GM21367 (cell line): ENCODE data around the gene ANKRD60.

Experiments
- ATAC-seq: cut with Tn5 transposase; IDR thresholded peaks from one replicate; pipeline ENCODE4 v1.9.1; 2021; ENCODE audit not compliant: unreplicated experiment

ANKRD60 gene

GRCh38 chr20:58194175-58194791 lies 34.2 kb downstream of the ANKRD60 start:
- ATAC-seq, result no peak

GRCh38 chr20:58192567-58192966 lies 35.9 kb downstream of the ANKRD60 start:
- ATAC-seq, result no peak

DNA sequence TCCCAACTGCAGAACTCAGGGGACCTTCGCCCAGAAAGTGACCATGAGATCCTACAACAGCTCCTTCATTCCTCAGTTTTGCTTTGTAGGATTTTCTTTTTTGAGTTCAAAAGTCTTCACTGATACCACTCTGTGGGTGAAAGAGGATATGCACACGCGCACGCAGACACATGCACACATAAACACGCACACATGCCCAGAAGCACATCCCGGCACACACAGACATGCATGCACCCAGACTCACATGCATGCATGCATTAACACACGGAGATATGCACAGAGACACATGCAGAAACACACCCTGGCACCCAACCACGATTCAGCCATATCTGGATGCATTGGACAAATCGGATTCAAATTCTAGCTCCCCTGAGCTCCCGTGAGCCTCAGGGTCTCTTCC lies 36.4 kb downstream of the ANKRD60 start:
- no peak for ATAC-seq

DNA sequence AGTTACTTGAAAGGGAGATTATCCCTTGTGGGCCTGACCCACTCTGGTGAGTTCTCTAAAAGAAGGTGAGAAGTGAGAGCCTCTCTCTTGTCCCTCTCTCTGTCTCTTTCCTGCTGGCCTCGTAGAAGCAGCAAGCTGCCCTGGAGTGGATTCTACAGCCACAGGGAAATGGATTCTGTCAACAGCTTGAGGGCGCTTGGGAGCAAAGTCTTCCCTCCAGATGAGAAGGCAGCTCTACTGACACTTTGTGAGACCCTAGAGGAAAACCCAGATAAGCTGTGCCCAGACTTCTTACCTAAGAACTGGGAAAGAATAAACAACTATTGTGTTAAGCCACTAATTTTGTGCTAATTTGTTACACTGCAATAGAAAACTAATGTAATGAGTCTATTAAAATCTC lies 39.9 kb downstream of the ANKRD60 start:
- no peak for ATAC-seq

DNA sequence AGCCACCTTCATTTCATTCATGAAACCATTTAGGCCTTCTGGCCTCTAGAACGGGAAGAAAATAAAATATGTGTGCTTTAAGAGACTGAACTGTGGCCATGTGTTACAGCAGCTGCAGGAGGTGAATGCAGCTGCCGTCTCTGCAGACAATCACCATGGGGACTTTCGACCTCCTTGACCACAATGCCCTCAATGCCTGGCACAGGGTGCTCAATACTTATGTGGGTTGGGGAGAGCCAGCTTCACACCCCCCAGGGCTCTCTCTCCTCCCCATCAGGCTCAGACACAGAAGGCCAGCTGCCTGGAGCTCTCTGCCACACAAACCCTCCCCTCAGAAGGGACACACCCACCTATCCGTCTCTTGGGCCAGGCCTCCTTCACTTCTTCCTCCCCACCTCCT lies 43.5 kb downstream of the ANKRD60 start:
- ATAC-seq, result no peak

- no peak for ATAC-seq
These were observed 44.4 kb downstream of the ANKRD60 start for GRCh38 chr20:58184063-58184462.

DNA sequence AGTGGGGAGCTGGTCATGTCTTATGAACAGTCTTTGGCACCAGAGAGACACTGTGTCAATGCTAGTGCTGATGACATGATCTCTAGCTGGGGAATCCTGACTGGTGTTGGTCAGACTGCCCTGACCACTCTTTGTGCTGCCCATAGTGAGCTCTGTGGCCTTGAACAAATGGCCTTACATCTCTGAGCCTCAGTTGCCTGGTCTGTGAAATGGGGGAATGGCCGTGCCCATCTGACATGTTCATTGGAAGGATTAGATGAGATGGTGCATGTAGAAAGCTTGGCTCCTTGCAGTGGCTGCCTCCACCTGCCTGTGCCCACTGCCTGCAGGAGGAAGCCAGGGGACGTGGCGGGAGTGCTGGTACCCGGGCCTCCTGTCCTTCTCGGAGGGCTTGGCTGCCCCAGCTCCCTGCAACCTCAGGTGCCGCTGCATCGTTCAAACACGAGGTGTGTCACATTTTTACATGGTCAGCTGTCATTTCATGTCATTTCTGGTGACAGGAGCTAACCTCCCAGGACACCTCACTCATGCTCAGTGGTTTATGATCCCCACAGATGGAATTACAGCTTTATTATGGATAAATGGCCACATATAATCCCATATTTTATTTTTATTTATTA lies 45.8 kb downstream of the ANKRD60 start:
- ATAC-seq, result no peak

DNA sequence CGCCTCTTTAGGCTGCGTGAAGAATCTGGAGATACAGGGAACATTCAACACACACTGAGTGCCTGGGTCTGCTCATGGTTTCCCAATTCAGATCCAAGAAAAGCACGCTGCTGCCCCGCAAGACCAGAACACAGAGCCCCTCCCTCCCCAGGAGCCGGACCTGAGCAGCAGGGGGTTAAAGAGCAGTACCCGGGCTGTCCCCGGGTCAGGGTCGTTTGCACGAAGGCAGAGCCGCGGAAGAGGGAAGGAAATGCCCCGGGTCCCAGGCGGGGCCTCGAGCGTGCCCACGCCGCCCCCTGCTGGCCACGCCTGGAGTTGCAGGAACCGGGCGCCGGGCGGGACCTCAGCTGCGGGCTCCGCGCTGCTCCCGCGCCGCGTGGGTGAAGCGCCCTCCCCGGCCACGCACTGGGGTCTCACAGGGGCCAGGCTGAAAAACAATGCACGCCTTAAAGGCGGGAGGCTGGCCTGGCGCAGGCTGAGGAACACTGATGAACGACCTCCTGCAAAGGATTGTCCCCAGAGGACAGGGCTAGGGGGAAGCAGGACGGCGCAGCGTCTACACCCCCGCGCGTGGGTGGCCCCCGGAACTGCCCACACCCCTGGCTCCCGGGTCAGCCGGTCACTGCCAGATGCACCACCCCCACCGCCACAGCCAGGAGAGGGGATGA lies 48.9 kb downstream of the ANKRD60 start:
- no peak for ATAC-seq

DNA sequence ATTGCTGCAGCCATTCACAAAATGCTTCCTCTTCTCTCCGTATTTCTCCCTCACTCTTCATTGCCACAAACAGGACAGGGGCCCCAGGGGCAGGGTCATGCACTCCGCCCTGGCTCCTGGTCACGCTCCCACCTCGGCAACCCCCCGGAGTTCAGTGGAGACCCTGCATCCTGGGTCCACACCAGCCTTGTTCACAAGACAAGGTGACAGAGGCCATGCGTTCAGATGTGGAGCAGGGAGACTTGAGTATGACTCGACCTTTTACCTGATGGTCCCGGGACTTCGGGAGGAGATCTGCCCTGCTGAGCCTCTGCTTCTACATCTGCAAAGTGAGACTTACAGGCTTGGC lies 49.4 kb downstream of the ANKRD60 start:
- ATAC-seq, result no peak

DNA sequence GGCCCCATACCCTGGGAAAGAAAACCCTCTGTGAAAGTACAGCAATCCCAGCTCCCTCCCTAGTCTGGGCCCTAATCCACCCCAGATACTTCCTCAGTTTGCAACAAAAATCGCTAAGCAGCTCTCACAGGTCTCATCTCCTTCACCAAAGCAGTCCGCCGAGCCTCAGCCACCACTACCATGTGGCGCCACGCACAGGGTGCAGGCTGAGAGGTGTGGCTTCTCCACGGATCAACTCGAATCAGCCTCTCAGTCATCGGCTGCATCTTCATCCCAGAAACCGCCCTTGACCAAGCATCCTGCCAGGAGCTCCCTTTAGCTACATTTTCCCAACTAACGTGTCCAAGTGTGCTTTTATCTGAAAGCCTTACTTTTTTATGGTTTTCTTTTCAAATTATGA lies 50.7 kb downstream of the ANKRD60 start:
- ATAC-seq, result no peak

- no peak for ATAC-seq
These were observed 52.6 kb downstream of the ANKRD60 start for GRCh38 chr20:58175836-58176235.

GRCh38 chr20:58175425-58175824 lies 53.0 kb downstream of the ANKRD60 start:
- ATAC-seq, result no peak

DNA sequence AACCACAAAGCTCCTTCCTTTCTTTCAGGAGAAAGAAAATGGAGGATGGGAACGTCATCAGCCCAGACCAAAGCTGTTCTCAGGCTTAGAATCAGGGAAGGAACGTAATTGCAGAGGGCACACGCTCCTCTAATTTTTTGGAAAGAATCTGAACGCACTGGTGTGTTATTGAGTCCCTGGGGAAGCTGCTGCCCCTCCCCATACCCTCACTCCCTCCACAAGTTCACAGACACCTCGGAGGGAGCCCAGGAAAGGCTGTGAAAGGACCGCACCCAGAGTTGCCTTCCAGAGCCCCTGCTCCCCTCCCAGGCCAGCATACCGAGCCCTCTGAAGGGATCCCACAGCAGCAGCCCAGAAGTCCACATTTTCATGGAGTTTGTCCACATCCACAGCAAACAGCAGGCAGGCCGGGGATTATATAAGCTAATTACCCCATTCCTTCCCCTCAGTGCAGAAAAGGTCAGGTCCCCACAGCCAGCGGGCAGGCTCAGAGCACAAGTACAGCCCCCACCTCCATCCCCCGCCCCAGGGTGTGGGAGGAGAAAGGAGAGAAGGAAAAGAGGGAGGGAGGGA lies 53.7 kb downstream of the ANKRD60 start:
- ATAC-seq, result no peak

GRCh38 chr20:58173930-58174707 lies 54.3 kb downstream of the ANKRD60 start:
- ATAC-seq, result no peak

- no peak for ATAC-seq
These were observed 55.4 kb downstream of the ANKRD60 start for GRCh38 chr20:58173091-58173490.

GRCh38 chr20:58171796-58172425 lies 56.5 kb downstream of the ANKRD60 start:
- no peak for ATAC-seq

DNA sequence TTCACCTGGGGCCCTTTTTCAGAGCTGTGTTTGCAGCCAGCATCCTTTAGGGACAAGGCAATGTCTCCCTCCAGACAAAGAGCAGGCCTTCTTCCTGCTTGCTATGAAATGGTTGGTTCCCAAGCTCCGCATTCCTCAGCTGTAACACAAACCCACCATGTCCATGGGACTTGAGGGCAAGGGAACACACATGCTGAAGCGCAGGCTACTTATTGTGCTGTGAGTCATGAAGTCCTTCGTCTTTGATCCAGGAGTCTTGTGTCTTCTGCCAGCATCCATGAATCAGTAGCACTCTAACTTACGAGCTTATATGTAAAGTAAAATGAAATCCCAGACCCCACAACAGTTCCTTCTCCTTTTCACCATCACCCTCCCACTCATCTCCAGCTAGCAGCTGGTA lies 59.0 kb downstream of the ANKRD60 start:
- no peak for ATAC-seq

DNA sequence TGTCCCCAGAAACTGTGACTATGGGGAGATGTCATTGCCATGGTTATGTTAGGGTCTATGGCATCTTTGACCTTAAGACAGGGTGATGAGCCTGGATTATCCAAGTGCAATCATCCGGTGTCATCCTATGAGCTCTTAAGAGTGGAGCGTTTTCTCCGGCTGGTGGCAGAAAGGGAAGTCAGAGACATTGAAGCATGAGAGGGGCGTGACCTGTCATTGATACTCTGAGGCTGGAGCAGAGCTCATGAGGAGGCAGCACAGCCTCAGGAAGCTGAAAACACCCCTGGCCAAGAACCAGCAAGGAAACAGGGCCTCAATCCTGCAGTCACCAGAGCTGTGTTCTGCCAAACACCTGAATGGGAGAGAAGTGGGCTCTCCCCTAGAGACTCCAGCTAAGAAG lies 59.6 kb downstream of the ANKRD60 start:
- no peak for ATAC-seq

- ATAC-seq, result no peak
These were observed 60.7 kb downstream of the ANKRD60 start for GRCh38 chr20:58167759-58168158.
